Left hindlimb (tissue), 1 donor: ENCODE data around the gene PRMT5.
"Not testable (repeated sequence)": the region's sequence is repeated elsewhere in the genome, so short reads cannot be mapped to it uniquely, and the experiment has no call there.

Source experiments
- DNase-seq: peaks from one replicate; pipeline ENCODE4 v3.0.0-alpha.2; 2018

The PRMT5 gene

GRCh38 chr14:22929961-22930364 lies 787 bp upstream of the PRMT5 start:
- no peak for DNase-seq

GRCh38 chr14:22928237-22929103 lies 706 bp downstream of the PRMT5 start:
- no peak for DNase-seq

- no peak for DNase-seq
Measured at GRCh38 chr14:22926316-22926715, 2.9 kb downstream of the PRMT5 start.

GRCh38 chr14:22925513-22925912 lies 3.7 kb downstream of the PRMT5 start:
- DNase-seq = no peak

GRCh38 chr14:22923746-22924145 lies 5.4 kb downstream of the PRMT5 start:
- no peak for DNase-seq

GRCh38 chr14:22922294-22922693 lies 6.9 kb downstream of the PRMT5 start:
- DNase-seq = no peak

GRCh38 chr14:22920697-22921096 lies 8.5 kb downstream of the PRMT5 start:
- no peak for DNase-seq

- no peak for DNase-seq
Measured at GRCh38 chr14:22919601-22919921, 9.6 kb downstream of the PRMT5 start.

- DNase-seq = peak; percentile 100
Measured at GRCh38 chr14:22918804-22919600, 10.2 kb downstream of the PRMT5 start, which contains the start of gene RBM23. RBM23 (minus strand) TSS chr14:22919149.

GRCh38 chr14:22915886-22916521 lies 13.2 kb downstream of the PRMT5 start:
- no peak for DNase-seq

- not testable (repeated sequence) for DNase-seq
Measured at GRCh38 chr14:22914836-22915235, 14.3 kb downstream of the PRMT5 start.

GRCh38 chr14:22910916-22911315 lies 18.3 kb downstream of the PRMT5 start:
- no peak for DNase-seq

GRCh38 chr14:22908601-22909000 lies 20.6 kb downstream of the PRMT5 start:
- DNase-seq = no peak

- no peak for DNase-seq
Measured at GRCh38 chr14:22907429-22907828, 21.7 kb downstream of the PRMT5 start.

- no peak for DNase-seq
Measured at GRCh38 chr14:22906073-22906472, 23.1 kb downstream of the PRMT5 start.

GRCh38 chr14:22905627-22906026 lies 23.5 kb downstream of the PRMT5 start:
- DNase-seq = no peak

- DNase-seq = no peak
Measured at GRCh38 chr14:22903742-22904087, 25.5 kb downstream of the PRMT5 start.

- DNase-seq = no peak
Measured at GRCh38 chr14:22901799-22902198, 27.4 kb downstream of the PRMT5 start.

- DNase-seq = peak; percentile 66
Measured at GRCh38 chr14:22900081-22900799, 28.9 kb downstream of the PRMT5 start.

GRCh38 chr14:22898302-22899090 lies 30.7 kb downstream of the PRMT5 start:
- DNase-seq = no peak

- no peak for DNase-seq
Measured at GRCh38 chr14:22897357-22897756, 31.8 kb downstream of the PRMT5 start.

GRCh38 chr14:22896760-22897159 lies 32.4 kb downstream of the PRMT5 start:
- DNase-seq = no peak
